Smooth muscle cell (in vitro differentiated cells): Measurements from ENCODE around the gene FGGY. TPM values are rescaled to one million over a fixed set of nuclear protein-coding genes. Genes with fewer than 3 reads are reported as not detected.

ENCODE experiments used
- DNase-seq: peaks from one replicate; lab custom pipeline; 2025; ENCODE audit not compliant: unreplicated experiment; lab: John Stamatoyannopoulos, UW
- H2AFZ ChIP-seq: fragments of 200-600 bp; sonication (generic); 2 replicates; pipeline ENCODE4 v1.6.0; 2016; ENCODE audit warnings: antibody characterized with exemption, low read depth, mild to moderate bottlenecking
- H3F3A ChIP-seq: fragments of 200-600 bp; sonication (generic); 2 replicates; pipeline ENCODE4 v1.6.0; 2017; ENCODE audit warnings: antibody characterized with exemption, low read depth
- H3K27ac ChIP-seq: fragments of 200-600 bp; sonication (generic); 2 replicates; pipeline ENCODE4 v1.5.1; 2016; ENCODE audit warnings: low read depth, mild to moderate bottlenecking
- H3K27me3 ChIP-seq: fragments of 200-600 bp; sonication (generic); 2 replicates; pipeline ENCODE4 v1.6.1; 2016; ENCODE audit warnings: low read depth, mild to moderate bottlenecking
- H3K36me3 ChIP-seq: fragments of 200-600 bp; sonication (generic); 2 replicates; pipeline ENCODE4 v1.5.1; 2016; ENCODE audit warnings: low read depth
- H3K4me1 ChIP-seq: fragments of 200-600 bp; sonication (generic); 2 replicates; pipeline ENCODE4 v1.5.1; 2016; ENCODE audit warnings: low read depth
- H3K4me2 ChIP-seq: fragments of 200-600 bp; sonication (generic); 2 replicates; pipeline ENCODE4 v1.6.0; 2016; ENCODE audit warnings: mild to moderate bottlenecking
- H3K4me3 ChIP-seq: fragments of 200-600 bp; sonication (generic); 2 replicates; pipeline ENCODE4 v1.5.1; 2016; ENCODE audit warnings: mild to moderate bottlenecking
- H3K79me2 ChIP-seq: fragments of 200-600 bp; sonication (generic); 2 replicates; pipeline ENCODE4 v1.6.0; 2016; ENCODE audit warnings: low read depth, mild to moderate bottlenecking
- H3K9ac ChIP-seq: fragments of 200-600 bp; sonication (generic); 2 replicates; pipeline ENCODE4 v1.6.0; 2016; ENCODE audit warnings: low read depth
- H3K9me3 ChIP-seq: fragments of 200-600 bp; sonication (generic); replicated peaks from 2 replicates; pipeline ENCODE4 v1.5.1; 2016; ENCODE audit warnings: low read depth
- H4K20me1 ChIP-seq: fragments of 200-600 bp; sonication (generic); 2 replicates; pipeline ENCODE4 v1.6.0; 2016; ENCODE audit warnings: low read depth
- CTCF ChIP-seq: fragments of 200-600 bp; sonication (generic); IDR thresholded peaks from 2 replicates; pipeline ENCODE4 v1.5.1; 2017; ENCODE audit warnings: borderline replicate concordance, mild to moderate bottlenecking, antibody characterized with exemption; ENCODE audit not compliant: insufficient read depth, poor library complexity, severe bottlenecking
- WGBS: methylation state at CpG from one replicate; pipeline ENCODE4 v1.1.7; 2016; ENCODE audit warnings: low lambda C conversion rate; 5-methylcytosine and 5-hydroxymethylcytosine counted together
- polyA plus RNA-seq: library from polyadenylated mRNA; unstranded; fragments of >200 nt; fragmentation: Nextera tagmentation; extraction: Ambion mirVana; gene quantifications from 2 replicates; pipeline ENCODE4 v1.2.1, GENCODE V29; 2016
- total RNA-seq: library from RNA; depleted of rRNA; stranded (reverse); fragments of >200 nt; gene quantifications from 2 replicates; pipeline ENCODE4 v1.2.3, GENCODE V29; 2014

Gene FGGY
- total and polyA plus RNA-seq, 2 experiments from 2014 or later = 5.1 to 9.2 TPM

GRCh38 chr1:59767119-59767518, 470.2 kb downstream of the FGGY start:
- Histone ChIP-seq H3K36me3 (no peaks in the 10 kb centered on the region), H4K20me1 (no peaks in the 10 kb centered on the region), H3K4me1 (no peaks in the 10 kb centered on the region), H3K27ac (peak overlapping the region; percentile 59), H2AFZ (peak overlapping the region; percentile 75), H3K79me2 (no peaks in the 10 kb centered on the region), H3K27me3 (no peaks in the 10 kb centered on the region), H3F3A (no peaks in the 10 kb centered on the region), H3K9me3 (no peaks in the 10 kb centered on the region), H3K4me2 (peak overlapping the region; percentile 59), H3K9ac (no peak overlapping the region), H3K4me3 (no peak overlapping the region)
- no peak for DNase-seq
- TF ChIP-seq CTCF = no peak
- 34% methylated on average over 2 of the region's 2 CpGs for WGBS

- DNase-seq = no peak
- Histone ChIP-seq H3K4me2 (no peak overlapping the region), H4K20me1 (no peaks in the 10 kb centered on the region), H2AFZ (no peak overlapping the region), H3K36me3 (no peaks in the 10 kb centered on the region), H3K27me3 (no peaks in the 10 kb centered on the region), H3K9me3 (no peaks in the 10 kb centered on the region), H3K4me3 (no peak overlapping the region), H3K4me1 (no peaks in the 10 kb centered on the region), H3K9ac (no peak overlapping the region), H3K27ac (no peak overlapping the region), H3K79me2 (no peaks in the 10 kb centered on the region), H3F3A (no peaks in the 10 kb centered on the region)
- WGBS = 81% methylated on average over 10 of the region's 10 CpGs
- no peak for TF ChIP-seq CTCF
Measured at GRCh38 chr1:59768792-59769735, 472.2 kb downstream of the FGGY start.

- H3K4me3 ChIP-seq = no peak overlapping the region
- no peaks in the 10 kb centered on the region for H3K9me3 ChIP-seq
- H2AFZ ChIP-seq = no peak overlapping the region
- no peaks in the 10 kb centered on the region for H3K36me3 ChIP-seq
- DNase-seq = no peak
- no peak overlapping the region for H3K4me2 ChIP-seq
- H3K27me3 ChIP-seq = no peaks in the 10 kb centered on the region
- no peaks in the 10 kb centered on the region for H3K79me2 ChIP-seq
- no peaks in the 10 kb centered on the region for H4K20me1 ChIP-seq
- no peak for TF ChIP-seq CTCF
- no peaks in the 10 kb centered on the region for H3F3A ChIP-seq
- no peaks in the 10 kb centered on the region for H3K4me1 ChIP-seq
- H3K27ac ChIP-seq = no peak overlapping the region
- 87% methylated on average over 4 of the region's 4 CpGs for WGBS
- no peak overlapping the region for H3K9ac ChIP-seq
Measured at GRCh38 chr1:59769736-59770095, 472.8 kb downstream of the FGGY start.

GRCh38 chr1:59771361-59771760, 474.5 kb downstream of the FGGY start:
- TF ChIP-seq CTCF = no peak
- 96% methylated on average over 3 of the region's 3 CpGs for WGBS
- Histone ChIP-seq H3K36me3 (no peaks in the 10 kb centered on the region), H3K79me2 (no peaks in the 10 kb centered on the region), H3K4me2 (no peak overlapping the region), H3K9ac (no peak overlapping the region), H3F3A (no peaks in the 10 kb centered on the region), H3K9me3 (no peaks in the 10 kb centered on the region), H4K20me1 (no peaks in the 10 kb centered on the region), H3K4me1 (no peaks in the 10 kb centered on the region), H3K27me3 (no peaks in the 10 kb centered on the region), H3K27ac (no peak overlapping the region), H2AFZ (no peak overlapping the region), H3K4me3 (no peak overlapping the region)
- no peak for DNase-seq
